Measurements from ENCODE around the gene VPS26C.

The VPS26C gene

DNA sequence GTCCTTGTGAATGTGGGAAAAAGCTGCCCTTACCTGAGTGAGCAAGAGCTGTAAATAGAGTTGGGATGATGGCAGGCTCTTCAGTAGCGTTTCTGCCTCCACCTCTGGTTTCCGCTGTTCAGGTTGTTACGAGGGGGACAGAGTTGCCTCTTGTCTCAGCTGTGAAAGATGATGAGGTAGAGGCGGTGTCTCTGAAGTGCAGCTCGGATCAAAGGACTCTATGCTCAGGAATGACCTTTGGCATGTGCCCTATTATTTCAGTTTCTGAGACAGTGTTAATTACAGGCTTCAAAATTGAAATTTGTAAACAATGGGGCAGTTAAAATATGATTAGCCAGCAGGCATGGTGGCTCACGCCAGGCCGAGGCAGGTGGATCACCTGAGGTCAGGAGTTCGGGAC lies 70.3 kb downstream of the VPS26C start:
- H3K4me3 ChIP-seq (ENCODE audit: low read length): no peak overlapping the region

DNA sequence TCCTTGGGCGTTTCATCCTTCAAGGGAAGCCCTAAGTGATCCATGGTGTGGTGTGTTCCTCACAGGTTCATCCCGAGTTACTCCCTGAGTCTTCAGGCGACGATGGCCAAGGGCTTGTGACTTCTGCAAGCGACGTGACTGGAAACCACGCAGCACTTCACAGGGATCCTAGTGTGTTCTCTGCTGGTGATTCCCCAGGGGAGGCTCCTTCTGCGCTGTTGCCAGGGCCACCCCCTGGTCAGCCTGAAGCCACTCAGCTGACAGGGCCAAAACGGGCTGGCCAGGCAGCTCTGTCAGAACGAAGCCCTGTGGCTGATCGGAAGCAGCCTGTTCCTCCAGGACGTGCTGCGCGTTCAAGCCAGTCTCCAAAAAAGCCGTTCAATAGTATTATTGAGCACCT lies 71.5 kb downstream of the VPS26C start:
- Histone ChIP-seq H2AFZ (ENCODE audit: low read length) (no peak overlapping the region), H3K36me3 (replicated peaks; ENCODE audit: insufficient read depth, low read length) (no peaks in the 10 kb centered on the region), H3K27ac (ENCODE audit: low read length) (no peak overlapping the region), H4K20me1 (ENCODE audit: insufficient read depth, low read length) (no peaks in the 10 kb centered on the region), H3K4me2 (ENCODE audit: low read depth, low read length) (no peak overlapping the region), H3K9me2 (replicated peaks; ENCODE audit: insufficient read depth, low read length) (no peaks in the 10 kb centered on the region), H3K4me3 (ENCODE audit: low read length) (no peak overlapping the region), H3K9ac (ENCODE audit: low read length) (no peak overlapping the region), H3K79me2 (ENCODE audit: low read length) (no peaks in the 10 kb centered on the region), H3K9me3 (replicated peaks; ENCODE audit: insufficient read depth, low read length) (no peaks in the 10 kb centered on the region), H3K27me3 (replicated peaks; ENCODE audit: insufficient read depth, low read length) (no peaks in the 10 kb centered on the region), H3F3A (ENCODE audit: insufficient read depth, low read length) (no peaks in the 10 kb centered on the region), H3K4me1 (ENCODE audit: low read length) (no peaks in the 10 kb centered on the region)
- TF ChIP-seq EZH2 (optimal IDR thresholded peaks at IDR 0.05; ENCODE audit: low read depth, low read length): no peak
- DNase-seq: no peak

More for the DNA sequence above, 70.3 kb downstream of the VPS26C start:
- H2AFZ ChIP-seq (ENCODE audit: low read length): no peak overlapping the region
- H4K20me1 ChIP-seq (ENCODE audit: insufficient read depth, low read length): no peaks in the 10 kb centered on the region
- no peak overlapping the region for H3K9ac ChIP-seq (ENCODE audit: low read length)
- no peaks in the 10 kb centered on the region for H3K36me3 ChIP-seq (replicated peaks; ENCODE audit: insufficient read depth, low read length)
- no peaks in the 10 kb centered on the region for H3K79me2 ChIP-seq (ENCODE audit: low read length)
- DNase-seq: no peak
- no peak overlapping the region for H3K4me2 ChIP-seq (ENCODE audit: low read depth, low read length)
- TF ChIP-seq EZH2 (optimal IDR thresholded peaks at IDR 0.05; ENCODE audit: low read depth, low read length) (no peak), EZH2phosphoT487 (IDR thresholded peaks at IDR 0.05; ENCODE audit: low read length) (no peak)
- TF ChIP-seq, protein P1, sequence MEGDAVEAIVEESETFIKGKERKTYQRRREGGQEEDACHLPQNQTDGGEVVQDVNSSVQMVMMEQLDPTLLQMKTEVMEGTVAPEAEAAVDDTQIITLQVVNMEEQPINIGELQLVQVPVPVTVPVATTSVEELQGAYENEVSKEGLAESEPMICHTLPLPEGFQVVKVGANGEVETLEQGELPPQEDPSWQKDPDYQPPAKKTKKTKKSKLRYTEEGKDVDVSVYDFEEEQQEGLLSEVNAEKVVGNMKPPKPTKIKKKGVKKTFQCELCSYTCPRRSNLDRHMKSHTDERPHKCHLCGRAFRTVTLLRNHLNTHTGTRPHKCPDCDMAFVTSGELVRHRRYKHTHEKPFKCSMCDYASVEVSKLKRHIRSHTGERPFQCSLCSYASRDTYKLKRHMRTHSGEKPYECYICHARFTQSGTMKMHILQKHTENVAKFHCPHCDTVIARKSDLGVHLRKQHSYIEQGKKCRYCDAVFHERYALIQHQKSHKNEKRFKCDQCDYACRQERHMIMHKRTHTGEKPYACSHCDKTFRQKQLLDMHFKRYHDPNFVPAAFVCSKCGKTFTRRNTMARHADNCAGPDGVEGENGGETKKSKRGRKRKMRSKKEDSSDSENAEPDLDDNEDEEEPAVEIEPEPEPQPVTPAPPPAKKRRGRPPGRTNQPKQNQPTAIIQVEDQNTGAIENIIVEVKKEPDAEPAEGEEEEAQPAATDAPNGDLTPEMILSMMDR (IDR thresholded peaks at IDR 0.05; ENCODE audit: low read length): no peak
- H3K9me3 ChIP-seq (replicated peaks; ENCODE audit: insufficient read depth, low read length): no peaks in the 10 kb centered on the region
- H3K4me1 ChIP-seq (ENCODE audit: low read length): no peaks in the 10 kb centered on the region
- no peaks in the 10 kb centered on the region for H3K9me2 ChIP-seq (replicated peaks; ENCODE audit: insufficient read depth, low read length)
- H3F3A ChIP-seq (ENCODE audit: insufficient read depth, low read length): no peaks in the 10 kb centered on the region
- no peaks in the 10 kb centered on the region for H3K27me3 ChIP-seq (replicated peaks; ENCODE audit: insufficient read depth, low read length)
- no peak overlapping the region for H3K27ac ChIP-seq (ENCODE audit: low read length)

DNA sequence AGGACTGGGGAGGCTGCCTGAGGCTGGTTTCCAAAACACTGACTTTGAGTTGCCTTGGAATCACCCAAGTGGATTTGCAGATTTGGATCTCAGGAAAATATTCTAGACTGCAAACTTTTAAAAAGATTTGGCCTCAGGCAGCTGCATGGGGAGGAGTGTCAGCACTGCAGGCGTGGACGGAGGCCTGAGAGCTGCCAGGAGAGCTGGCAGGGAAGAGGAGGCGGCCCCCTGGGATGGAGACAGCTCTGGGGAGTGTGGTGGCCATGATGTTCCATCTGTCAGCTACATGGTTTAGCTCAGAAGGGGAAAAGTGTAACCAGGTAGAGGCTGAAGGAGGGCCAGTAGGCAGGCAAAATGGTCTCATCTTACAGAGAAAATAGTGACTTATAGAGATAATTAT lies 72.1 kb downstream of the VPS26C start:
- H4K20me1 ChIP-seq (ENCODE audit: insufficient read depth, low read length): no peaks in the 10 kb centered on the region
- H3K9me2 ChIP-seq (replicated peaks; ENCODE audit: insufficient read depth, low read length): no peaks in the 10 kb centered on the region
- H3K4me2 ChIP-seq (ENCODE audit: low read depth, low read length): no peak overlapping the region
- H3F3A ChIP-seq (ENCODE audit: insufficient read depth, low read length): no peaks in the 10 kb centered on the region
- no peak overlapping the region for H3K9ac ChIP-seq (ENCODE audit: low read length)
- H3K4me1 ChIP-seq (ENCODE audit: low read length): no peaks in the 10 kb centered on the region
- no peak overlapping the region for H3K27ac ChIP-seq (ENCODE audit: low read length)
- H2AFZ ChIP-seq (ENCODE audit: low read length): no peak overlapping the region
- H3K36me3 ChIP-seq (replicated peaks; ENCODE audit: insufficient read depth, low read length): no peaks in the 10 kb centered on the region
- H3K79me2 ChIP-seq (ENCODE audit: low read length): no peaks in the 10 kb centered on the region
- H3K9me3 ChIP-seq (replicated peaks; ENCODE audit: insufficient read depth, low read length): no peaks in the 10 kb centered on the region
- DNase-seq: no peak
- no peak overlapping the region for H3K4me3 ChIP-seq (ENCODE audit: low read length)
- no peaks in the 10 kb centered on the region for H3K27me3 ChIP-seq (replicated peaks; ENCODE audit: insufficient read depth, low read length)
- TF ChIP-seq EZH2 (optimal IDR thresholded peaks at IDR 0.05; ENCODE audit: low read depth, low read length) (no peak), EZH2phosphoT487 (IDR thresholded peaks at IDR 0.05; ENCODE audit: low read length) (no peak)
- TF ChIP-seq, protein P1 (IDR thresholded peaks at IDR 0.05; ENCODE audit: low read length): no peak

DNA sequence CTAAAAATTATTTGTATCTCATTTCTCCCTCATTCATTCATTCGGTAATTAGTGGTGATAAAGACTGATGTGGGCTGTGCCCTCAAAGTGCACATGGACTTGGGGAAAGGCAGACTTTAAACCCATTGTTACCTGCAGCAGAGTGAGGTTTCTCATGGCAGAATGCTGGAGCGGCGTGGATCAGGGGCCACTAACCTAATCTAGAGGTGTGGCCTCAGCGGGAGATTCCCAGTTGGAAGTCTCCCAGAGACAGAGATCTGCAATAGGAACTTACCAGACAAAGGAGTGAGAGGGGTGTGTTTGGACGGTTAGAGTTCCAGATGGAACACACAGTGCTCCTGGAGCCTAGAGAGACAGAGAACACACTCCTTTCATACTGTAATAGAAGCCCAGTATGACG lies 73.5 kb downstream of the VPS26C start:
- no peaks in the 10 kb centered on the region for H3K79me2 ChIP-seq (ENCODE audit: low read length)
- no peaks in the 10 kb centered on the region for H3F3A ChIP-seq (ENCODE audit: insufficient read depth, low read length)
- no peak overlapping the region for H2AFZ ChIP-seq (ENCODE audit: low read length)
- H3K4me3 ChIP-seq (ENCODE audit: low read length): no peak overlapping the region
- no peak overlapping the region for H3K4me2 ChIP-seq (ENCODE audit: low read depth, low read length)
- TF ChIP-seq EZH2phosphoT487 (IDR thresholded peaks at IDR 0.05; ENCODE audit: low read length): no peak
- TF ChIP-seq EZH2 (optimal IDR thresholded peaks at IDR 0.05; ENCODE audit: low read depth, low read length): no peak
- TF ChIP-seq, protein P1 (IDR thresholded peaks at IDR 0.05; ENCODE audit: low read length): no peak
- H3K9me3 ChIP-seq (replicated peaks; ENCODE audit: insufficient read depth, low read length): no peaks in the 10 kb centered on the region
- no peaks in the 10 kb centered on the region for H3K36me3 ChIP-seq (replicated peaks; ENCODE audit: insufficient read depth, low read length)
- H3K9ac ChIP-seq (ENCODE audit: low read length): no peak overlapping the region
- H4K20me1 ChIP-seq (ENCODE audit: insufficient read depth, low read length): no peaks in the 10 kb centered on the region
- no peaks in the 10 kb centered on the region for H3K9me2 ChIP-seq (replicated peaks; ENCODE audit: insufficient read depth, low read length)
- no peak overlapping the region for H3K27ac ChIP-seq (ENCODE audit: low read length)
- no peaks in the 10 kb centered on the region for H3K4me1 ChIP-seq (ENCODE audit: low read length)
- H3K27me3 ChIP-seq (replicated peaks; ENCODE audit: insufficient read depth, low read length): no peaks in the 10 kb centered on the region
- DNase-seq: no peak
